ENCODE data around the gene URGCP. TPM values are rescaled to one million over a fixed set of nuclear protein-coding genes. Genes with fewer than 3 reads are reported as not detected.

Gene URGCP
- total and polyA plus RNA-seq, 12 donors, result 14.1 to 46.3 (median 38.6) TPM

- peaks cover 0 to 26% (median 16%) of the 10 kb centered on the region in 9 donors for H3K4me1 ChIP-seq
- H3K4me3 ChIP-seq, result no peak overlapping the region
- H3K27me3 ChIP-seq, result no peaks in the 10 kb centered on the region
- H3K27ac ChIP-seq, result no peak overlapping the region
- ATAC-seq (no peak), DNase-seq (no peak)
- H3K9me3 ChIP-seq, result no peaks in the 10 kb centered on the region
- TF ChIP-seq CTCF (IDR thresholded peaks at IDR 0.05), result no peak
- WGBS, 2 donors, result 76 to 82% methylated on average over 4 of the region's 4 CpGs
- H3K36me3 ChIP-seq, result peaks cover 0 to 78% (median 17%) of the 10 kb centered on the region in 9 donors
- intact Hi-C loops (cut with DNase I), result no loop called here
Observed at GRCh38 chr7:43884617-43885016, 21.8 kb downstream of the URGCP start.

- peak in 2 of 8 donors; percentile 41 to 43 for ATAC-seq
- peaks cover 0 to 82% (median 17%) of the 10 kb centered on the region in 9 donors for H3K36me3 ChIP-seq
Observed at GRCh38 chr7:43884209-43884608, 22.2 kb downstream of the URGCP start.

GRCh38 chr7:43880596-43880995, 25.8 kb downstream of the URGCP start:
- peaks cover 5 to 32% (median 28%) of the 10 kb centered on the region in 9 donors for H3K4me1 ChIP-seq
- TF ChIP-seq CTCF (IDR thresholded peaks at IDR 0.05), result no peak
- no peaks in the 10 kb centered on the region for H3K9me3 ChIP-seq
- 67 to 69% methylated on average over 5 of the region's 5 CpGs for WGBS, 2 donors
- H3K27ac ChIP-seq, result peak overlapping the region in 3 of 10 donors; percentile 5 to 18 (median 17)
- DNase-seq, result no peak
- H3K36me3 ChIP-seq, result peaks cover 0 to 100% (median 37%) of the 10 kb centered on the region in 9 donors
- ATAC-seq, result no peak
- no peak overlapping the region for H3K4me3 ChIP-seq
- intact Hi-C loops (cut with DNase I), result no loop called here
- no peaks in the 10 kb centered on the region for H3K27me3 ChIP-seq

More at GRCh38 chr7:43884209-43884608, 22.2 kb downstream of the URGCP start:
- no peaks in the 10 kb centered on the region for H3K9me3 ChIP-seq
- peaks cover 0 to 22% (median 14%) of the 10 kb centered on the region in 9 donors for H3K4me1 ChIP-seq
- H3K27me3 ChIP-seq, result no peaks in the 10 kb centered on the region
- no peak overlapping the region for H3K27ac ChIP-seq
- intact Hi-C loops (cut with DNase I), result no loop called here
- TF ChIP-seq CTCF (IDR thresholded peaks at IDR 0.05), result no peak
- no peak for DNase-seq
- no peak overlapping the region for H3K4me3 ChIP-seq
- WGBS, 2 donors, result 81 to 82% methylated on average over 4 of the region's 4 CpGs

- H3K27me3 ChIP-seq, result no peaks in the 10 kb centered on the region
- no peak for TF ChIP-seq CTCF (IDR thresholded peaks at IDR 0.05)
- H3K4me3 ChIP-seq, result no peak overlapping the region
- no peak for DNase-seq
- WGBS, 2 donors, result 50 to 72% methylated on average over 2 of the region's 2 CpGs
- H3K27ac ChIP-seq, result peak overlapping the region in 3 of 10 donors; percentile 31 to 64 (median 50)
- peaks cover 0 to 100% (median 32%) of the 10 kb centered on the region in 9 donors for H3K36me3 ChIP-seq
- ATAC-seq, result no peak
- intact Hi-C loops (cut with DNase I), result no loop called here
- H3K4me1 ChIP-seq, result peaks cover 5 to 32% (median 28%) of the 10 kb centered on the region in 9 donors
- H3K9me3 ChIP-seq, result no peaks in the 10 kb centered on the region
Observed at GRCh38 chr7:43879477-43879876, 26.9 kb downstream of the URGCP start.

All from heart right ventricle (tissue), 16 donors.